Rectal smooth muscle tissue (tissue), 1 donor: ENCODE data around the gene VIT.

Experiments used
- H3K27ac ChIP-seq: one replicate; pipeline ENCODE4 v1.7.0; 2013; ENCODE audit warnings: low read depth, low read length, inconsistent platforms
- H3K27me3 ChIP-seq: one replicate; pipeline ENCODE4 v1.7.0; 2013; ENCODE audit warnings: low read length; ENCODE audit not compliant: control insufficient read depth, insufficient read depth
- H3K36me3 ChIP-seq: one replicate; pipeline ENCODE4 v1.7.0; 2013; ENCODE audit warnings: low read length; ENCODE audit not compliant: control insufficient read depth, insufficient read depth
- H3K4me1 ChIP-seq: one replicate; pipeline ENCODE4 v1.7.0; 2013; ENCODE audit warnings: low read length; ENCODE audit not compliant: control insufficient read depth, insufficient read depth
- H3K4me3 ChIP-seq: one replicate; pipeline ENCODE4 v1.7.0; 2013; ENCODE audit warnings: low read length
- H3K9ac ChIP-seq: one replicate; pipeline ENCODE4 v1.7.0; 2013; ENCODE audit warnings: low read length

Gene VIT

DNA sequence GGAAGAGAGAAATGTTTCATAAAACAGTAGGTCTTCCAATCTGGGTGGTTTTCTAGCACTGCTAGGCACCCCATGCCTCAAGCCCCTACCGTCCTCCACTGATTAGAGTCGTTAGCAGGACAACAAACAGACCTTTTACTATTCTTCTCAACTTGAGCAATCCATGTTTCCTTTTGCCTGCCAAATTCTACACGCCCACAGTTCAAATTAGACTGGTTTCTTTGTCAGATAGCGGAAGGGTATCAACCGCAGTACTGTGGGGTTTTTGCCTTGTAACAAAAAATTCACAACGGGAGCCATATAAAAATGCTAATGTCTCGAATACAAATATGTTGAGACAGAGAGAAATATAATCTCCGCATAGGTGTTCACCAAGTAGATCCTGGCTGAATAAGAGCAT lies 59.9 kb downstream of the VIT start:
- H3K36me3 ChIP-seq, result no peaks in the 10 kb centered on the region
- no peak overlapping the region for H3K4me3 ChIP-seq
- no peak overlapping the region for H3K27ac ChIP-seq
- H3K27me3 ChIP-seq, result no peaks in the 10 kb centered on the region
- H3K9ac ChIP-seq, result no peak overlapping the region
- H3K4me1 ChIP-seq, result no peaks in the 10 kb centered on the region

DNA sequence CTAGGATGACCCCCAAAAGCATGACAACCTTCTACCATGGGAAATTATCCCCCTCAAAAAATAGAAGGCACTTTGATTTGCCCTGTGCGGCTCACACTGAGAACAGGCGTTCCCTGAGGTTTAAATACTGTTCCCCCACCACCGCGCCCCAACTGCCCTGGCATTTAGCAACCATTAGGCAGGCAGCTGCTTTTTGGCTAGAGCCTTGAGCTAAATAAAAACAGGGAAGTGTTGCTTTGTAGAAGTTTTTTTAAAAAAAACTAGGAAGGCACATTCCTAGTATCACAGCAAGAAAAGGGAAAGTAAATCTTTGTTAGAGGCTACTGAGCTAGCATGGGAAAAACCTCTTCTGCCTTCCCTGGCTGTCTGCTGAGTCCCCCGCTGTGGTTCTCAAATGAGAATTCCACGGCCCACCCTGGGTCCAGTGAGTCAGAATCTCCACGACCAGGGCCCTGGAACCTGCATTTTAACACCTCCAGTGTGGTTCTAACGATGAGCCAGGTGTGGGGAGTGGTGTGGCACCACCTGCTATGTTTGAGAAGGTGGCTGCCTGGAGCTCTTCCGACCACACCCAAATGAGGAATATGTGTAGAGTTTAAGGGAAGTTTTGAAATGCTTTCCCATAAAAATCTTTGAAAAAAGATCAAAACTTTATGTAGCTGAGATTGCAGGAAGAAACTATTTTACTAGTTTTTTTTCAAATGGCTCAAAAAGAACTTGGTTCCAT lies 66.4 kb downstream of the VIT start:
- Histone ChIP-seq H3K9ac (no peak overlapping the region), H3K36me3 (no peaks in the 10 kb centered on the region), H3K27ac (no peak overlapping the region), H3K4me1 (no peaks in the 10 kb centered on the region), H3K4me3 (no peak overlapping the region), H3K27me3 (no peaks in the 10 kb centered on the region)

DNA sequence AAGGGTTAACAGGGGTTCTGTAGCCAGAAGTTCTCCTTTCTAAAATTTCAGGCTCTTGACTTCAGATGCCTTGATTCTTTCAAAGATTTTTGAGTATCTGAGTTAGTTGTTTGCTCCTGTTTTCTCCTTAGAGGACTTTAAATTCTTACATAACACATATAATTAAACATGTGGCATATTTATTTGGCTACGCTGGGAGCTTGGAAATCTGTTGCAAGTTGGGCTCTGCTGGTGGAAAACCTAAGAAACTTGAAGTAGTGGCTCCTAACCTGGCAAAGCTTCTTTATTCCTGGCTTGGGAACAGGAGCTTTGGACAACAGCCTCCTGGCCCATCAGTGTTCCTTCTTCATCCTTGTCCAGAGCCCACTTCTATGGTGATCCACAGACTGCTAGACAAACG lies 72.6 kb downstream of the VIT start:
- Histone ChIP-seq H3K4me1 (no peaks in the 10 kb centered on the region), H3K36me3 (no peaks in the 10 kb centered on the region), H3K9ac (no peak overlapping the region), H3K27me3 (no peaks in the 10 kb centered on the region), H3K4me3 (no peak overlapping the region), H3K27ac (no peak overlapping the region)

DNA sequence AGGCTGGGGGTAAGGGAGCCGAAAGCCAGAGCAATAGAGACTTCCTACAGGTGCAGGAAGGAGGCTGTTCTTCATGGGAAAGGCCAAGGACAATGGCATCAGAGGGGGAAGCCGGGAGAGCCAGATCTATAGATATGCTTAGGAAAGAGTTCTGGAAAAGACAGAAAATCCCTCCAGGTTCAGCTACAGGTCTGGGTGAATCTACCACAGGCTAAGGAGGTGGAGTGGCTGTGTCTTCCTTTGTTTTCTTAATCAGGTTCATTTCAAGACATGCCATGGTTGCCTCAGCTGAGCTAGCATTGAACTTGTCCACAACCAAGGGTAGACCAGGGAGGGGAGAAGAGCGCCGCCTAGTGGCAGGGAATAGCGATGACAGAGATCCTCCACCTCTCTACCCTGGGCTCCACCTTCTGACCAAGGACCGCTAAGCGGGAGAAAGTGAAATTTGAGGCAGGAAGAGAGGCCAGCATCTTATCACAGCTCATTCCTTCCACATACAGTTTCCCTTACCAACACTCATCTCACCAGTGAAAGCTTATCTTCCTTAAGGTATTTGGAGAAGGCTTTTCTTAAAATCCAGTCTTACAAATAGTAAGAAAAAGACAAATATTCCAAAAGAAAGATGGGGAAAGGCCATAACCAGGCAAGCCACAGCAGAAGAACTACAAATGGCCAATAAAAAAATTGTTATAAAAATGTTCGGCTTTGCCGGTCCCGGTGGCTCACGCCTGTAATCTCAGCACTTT lies 74.2 kb downstream of the VIT start:
- Histone ChIP-seq H3K27ac (no peak overlapping the region), H3K4me1 (no peaks in the 10 kb centered on the region), H3K27me3 (no peaks in the 10 kb centered on the region), H3K4me3 (no peak overlapping the region), H3K36me3 (no peaks in the 10 kb centered on the region), H3K9ac (no peak overlapping the region)

DNA sequence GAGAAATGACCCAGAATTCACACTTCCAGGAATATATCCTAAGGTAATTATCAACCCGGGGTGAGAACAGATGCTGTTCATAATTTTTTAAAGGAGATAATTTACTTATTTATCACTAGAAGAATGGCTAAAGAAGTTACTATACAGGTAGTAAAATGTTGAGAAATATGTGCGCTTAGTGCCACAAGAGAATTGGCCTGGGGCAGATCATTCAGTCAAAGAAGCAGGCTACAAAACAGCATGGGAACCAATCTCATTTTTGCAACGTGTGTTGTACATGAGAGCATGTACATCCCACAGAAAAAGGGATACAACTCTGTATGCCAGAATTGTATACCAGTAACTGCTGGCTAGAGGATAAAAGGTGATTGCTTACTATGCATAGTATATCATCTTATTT lies 75.2 kb downstream of the VIT start:
- no peaks in the 10 kb centered on the region for H3K4me1 ChIP-seq
- no peak overlapping the region for H3K4me3 ChIP-seq
- no peak overlapping the region for H3K27ac ChIP-seq
- H3K27me3 ChIP-seq, result no peaks in the 10 kb centered on the region
- H3K36me3 ChIP-seq, result no peaks in the 10 kb centered on the region
- H3K9ac ChIP-seq, result no peak overlapping the region

DNA sequence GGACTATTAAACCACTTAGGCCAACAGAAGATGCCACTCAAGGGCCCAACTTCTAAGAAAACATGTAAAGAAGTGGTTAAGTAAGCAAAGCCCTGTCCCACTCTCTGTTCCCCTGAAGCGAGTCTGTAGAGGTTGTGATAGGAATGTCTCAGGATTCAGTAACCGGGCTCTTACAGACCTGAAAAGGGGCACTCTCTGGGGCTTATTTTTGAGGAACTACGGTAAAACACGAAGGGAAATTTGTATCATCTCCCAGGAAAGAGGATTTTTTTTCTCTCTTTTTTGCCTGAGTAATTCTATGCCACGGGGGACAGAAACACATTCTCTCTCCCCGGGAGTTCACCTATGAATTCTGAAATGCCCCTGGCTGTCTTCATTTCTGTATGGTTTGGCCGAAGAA lies 77.4 kb downstream of the VIT start:
- Histone ChIP-seq H3K4me3 (no peak overlapping the region), H3K4me1 (no peaks in the 10 kb centered on the region), H3K27ac (no peak overlapping the region), H3K27me3 (no peaks in the 10 kb centered on the region), H3K9ac (no peak overlapping the region), H3K36me3 (no peaks in the 10 kb centered on the region)

DNA sequence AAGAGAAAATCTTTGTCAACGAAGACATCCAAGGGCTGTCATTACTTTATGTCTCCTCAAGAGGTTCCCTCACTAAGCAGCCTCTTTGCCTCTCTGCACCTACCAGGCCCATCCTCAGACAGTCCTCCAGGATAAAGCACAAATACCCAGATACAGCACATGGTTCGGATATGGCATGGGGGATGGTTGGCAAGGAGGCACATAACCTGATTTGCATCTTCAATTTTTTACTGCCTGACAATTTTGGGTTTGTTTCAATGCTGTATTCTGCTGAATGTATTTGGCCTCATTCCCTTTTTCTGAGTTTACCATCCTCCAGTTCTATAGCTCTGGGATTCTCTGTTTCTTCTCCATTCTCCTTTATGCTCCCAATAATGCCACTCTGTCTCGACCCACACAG lies 78.8 kb downstream of the VIT start:
- Histone ChIP-seq H3K9ac (no peak overlapping the region), H3K4me3 (no peak overlapping the region), H3K4me1 (no peaks in the 10 kb centered on the region), H3K27ac (no peak overlapping the region), H3K36me3 (no peaks in the 10 kb centered on the region), H3K27me3 (no peaks in the 10 kb centered on the region)

DNA sequence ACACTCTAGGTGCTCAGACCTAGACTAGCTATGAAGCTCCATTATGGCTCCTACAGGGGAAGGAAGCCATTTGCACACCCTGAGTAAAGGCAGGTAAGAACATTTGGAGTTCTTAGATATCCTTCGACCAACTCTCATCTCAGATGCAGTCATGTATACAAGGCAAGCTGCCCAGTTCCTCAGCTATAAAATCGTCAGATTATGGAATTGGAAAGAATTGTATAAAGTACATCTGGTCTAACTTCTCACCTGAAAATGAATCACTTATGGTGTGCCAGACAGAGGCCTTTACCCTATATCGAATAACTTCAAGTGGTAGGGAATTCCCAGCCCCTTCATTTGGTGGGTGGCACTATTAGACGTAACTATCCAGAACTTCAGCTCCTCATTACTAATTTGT lies 79.3 kb downstream of the VIT start:
- Histone ChIP-seq H3K9ac (no peak overlapping the region), H3K4me3 (no peak overlapping the region), H3K27ac (no peak overlapping the region), H3K36me3 (no peaks in the 10 kb centered on the region), H3K27me3 (no peaks in the 10 kb centered on the region), H3K4me1 (no peaks in the 10 kb centered on the region)

DNA sequence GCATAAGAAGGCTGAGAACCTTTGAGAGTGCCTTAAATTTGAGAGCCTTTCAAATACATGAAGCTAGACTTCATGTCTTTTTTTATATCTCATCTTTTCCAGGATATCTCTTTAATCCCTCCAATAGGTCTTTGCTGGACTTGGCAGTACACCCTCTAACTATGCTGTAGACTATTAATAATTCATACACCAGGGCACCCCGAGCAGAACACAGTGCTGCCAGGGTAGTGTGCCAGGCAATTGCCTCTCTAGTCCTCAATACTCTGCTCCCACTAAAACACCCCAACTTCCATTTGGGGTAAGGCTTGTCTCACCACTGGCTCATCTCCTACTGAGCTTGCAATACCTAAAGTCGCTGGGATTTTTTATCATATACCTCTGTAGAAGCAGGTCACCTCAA lies 80.8 kb downstream of the VIT start:
- Histone ChIP-seq H3K27ac (no peak overlapping the region), H3K36me3 (no peaks in the 10 kb centered on the region), H3K27me3 (no peaks in the 10 kb centered on the region), H3K4me3 (no peak overlapping the region), H3K4me1 (no peaks in the 10 kb centered on the region), H3K9ac (no peak overlapping the region)

DNA sequence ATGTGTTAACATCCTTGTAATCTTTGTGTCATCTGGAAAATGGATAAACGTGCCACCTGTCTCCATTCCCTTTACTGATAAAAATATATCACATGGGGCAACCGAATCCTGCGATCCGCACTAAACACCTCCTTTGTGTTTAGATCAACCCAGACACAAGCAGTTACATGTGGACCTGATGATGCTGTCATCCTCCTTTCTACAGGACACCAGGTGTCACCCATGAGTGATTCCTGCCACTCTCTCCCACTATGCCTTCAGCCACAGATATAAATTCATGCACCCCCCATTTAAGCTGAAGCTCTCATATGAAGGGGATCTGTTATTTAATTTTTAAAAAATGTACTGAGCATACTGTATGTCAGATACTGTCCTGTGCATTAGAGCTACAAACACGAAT lies 81.3 kb downstream of the VIT start:
- Histone ChIP-seq H3K9ac (no peak overlapping the region), H3K36me3 (no peaks in the 10 kb centered on the region), H3K27ac (no peak overlapping the region), H3K4me1 (no peaks in the 10 kb centered on the region), H3K27me3 (no peaks in the 10 kb centered on the region), H3K4me3 (no peak overlapping the region)

DNA sequence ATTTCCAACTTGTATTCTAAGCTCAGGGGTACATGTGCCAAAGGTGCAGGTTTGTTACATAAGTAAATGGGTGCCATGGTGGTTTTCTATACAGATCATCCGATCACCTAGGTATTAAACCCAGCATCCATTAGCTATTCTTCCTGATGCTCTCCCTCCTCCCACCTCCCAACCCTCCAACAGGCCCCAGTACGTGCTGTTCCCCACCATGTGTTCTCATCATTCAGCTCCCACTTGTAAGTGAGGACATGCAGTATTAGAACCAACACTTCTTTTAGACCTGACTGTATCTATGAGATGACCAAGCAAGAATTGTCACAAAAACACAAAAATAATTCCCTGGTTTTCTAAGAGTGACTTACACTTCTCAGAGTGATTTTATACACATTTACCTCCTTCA lies 83.0 kb downstream of the VIT start:
- Histone ChIP-seq H3K4me1 (no peaks in the 10 kb centered on the region), H3K36me3 (no peaks in the 10 kb centered on the region), H3K27me3 (no peaks in the 10 kb centered on the region), H3K4me3 (no peak overlapping the region), H3K9ac (no peak overlapping the region), H3K27ac (no peak overlapping the region)

DNA sequence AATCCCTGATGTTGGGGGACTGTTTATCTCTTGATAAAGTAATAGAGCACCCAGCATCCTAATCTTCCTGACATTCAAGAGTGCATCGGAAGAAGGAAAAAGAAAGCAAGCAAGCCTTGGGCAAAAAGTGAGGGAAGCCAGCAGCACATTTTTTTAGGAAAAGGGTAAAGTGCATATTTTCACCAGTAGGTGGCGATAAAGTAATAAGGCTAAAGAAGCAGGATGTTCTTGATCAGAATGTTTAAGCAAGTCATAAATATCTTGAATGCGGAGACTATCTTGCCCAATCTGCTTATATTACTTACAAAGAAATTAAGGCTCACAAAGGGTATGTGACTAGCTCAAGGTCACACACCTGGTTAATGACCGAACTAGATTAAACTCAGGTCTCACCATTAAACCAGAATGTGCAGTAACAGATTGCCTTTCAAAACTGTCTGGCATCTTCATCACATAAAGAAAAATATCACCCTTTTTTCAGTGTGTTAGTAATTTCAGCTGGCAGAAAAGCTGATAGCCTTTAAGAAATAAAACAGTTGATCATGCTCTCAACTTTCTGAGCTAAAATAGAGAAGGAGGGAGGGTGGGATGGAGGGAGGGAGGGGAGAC lies 83.8 kb downstream of the VIT start:
- Histone ChIP-seq H3K4me1 (no peaks in the 10 kb centered on the region), H3K27ac (no peak overlapping the region), H3K36me3 (no peaks in the 10 kb centered on the region), H3K4me3 (no peak overlapping the region), H3K27me3 (no peaks in the 10 kb centered on the region), H3K9ac (no peak overlapping the region)
